Lower leg skin (tissue), 3 donors: ENCODE data around the gene TNNI2.

Source experiments
- CTCF ChIP-seq, 3 donors: fragments of 450-650 bp; IDR thresholded peaks; one replicate each; pipeline ENCODE4 v1.5.1; 2016; ENCODE audit warnings: antibody characterized with exemption in 3 of 3, mild to moderate bottlenecking in 3 of 3, moderate library complexity in 2 of 3
- POLR2A ChIP-seq, 2 donors: fragments of 450-650 bp; IDR thresholded peaks; one replicate each; pipeline ENCODE4 v1.6.1; 2016 to 2017; ENCODE audit warnings: antibody characterized with exemption in 2 of 2, mild to moderate bottlenecking in 1 of 2, moderate library complexity in 1 of 2

DNA sequence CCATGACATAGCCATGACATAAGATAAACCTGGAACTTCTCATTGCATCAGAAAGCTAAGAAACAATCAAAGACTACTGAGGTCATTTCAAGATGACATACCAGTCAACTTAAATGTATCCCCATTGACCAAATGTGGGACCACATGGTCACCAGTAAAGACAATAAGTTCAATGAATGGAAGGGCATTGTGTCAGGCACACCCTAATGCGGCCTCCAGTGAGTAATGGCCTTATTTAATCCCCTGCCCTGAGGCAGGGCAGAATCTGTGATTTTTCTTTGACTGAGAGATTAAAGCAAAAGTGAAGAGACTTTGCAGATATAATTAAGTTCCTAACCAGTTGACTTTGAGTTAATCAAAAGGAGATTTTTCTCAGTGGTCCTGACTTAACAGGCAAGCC is 21.3 kb upstream of the TNNI2 start:
- TF ChIP-seq CTCF (IDR thresholded peaks at IDR 0.05) (no peak), POLR2A (IDR thresholded peaks at IDR 0.05) (no peak)
